ENCODE measurements around the gene GID4. TPM values are rescaled to one million over a fixed set of nuclear protein-coding genes. Genes with fewer than 3 reads are reported as not detected.
"Not testable (repeated sequence)": the region's sequence is repeated elsewhere in the genome, so short reads cannot be mapped to it uniquely, and the experiment has no call there.

GID4 gene
- total RNA-seq, result 10 to 100 TPM in 1 of 2 experiments, 1 to 10 TPM in 1; 9.8 to 11.1 TPM
- polyA plus RNA-seq, result 8.5 TPM

DNA sequence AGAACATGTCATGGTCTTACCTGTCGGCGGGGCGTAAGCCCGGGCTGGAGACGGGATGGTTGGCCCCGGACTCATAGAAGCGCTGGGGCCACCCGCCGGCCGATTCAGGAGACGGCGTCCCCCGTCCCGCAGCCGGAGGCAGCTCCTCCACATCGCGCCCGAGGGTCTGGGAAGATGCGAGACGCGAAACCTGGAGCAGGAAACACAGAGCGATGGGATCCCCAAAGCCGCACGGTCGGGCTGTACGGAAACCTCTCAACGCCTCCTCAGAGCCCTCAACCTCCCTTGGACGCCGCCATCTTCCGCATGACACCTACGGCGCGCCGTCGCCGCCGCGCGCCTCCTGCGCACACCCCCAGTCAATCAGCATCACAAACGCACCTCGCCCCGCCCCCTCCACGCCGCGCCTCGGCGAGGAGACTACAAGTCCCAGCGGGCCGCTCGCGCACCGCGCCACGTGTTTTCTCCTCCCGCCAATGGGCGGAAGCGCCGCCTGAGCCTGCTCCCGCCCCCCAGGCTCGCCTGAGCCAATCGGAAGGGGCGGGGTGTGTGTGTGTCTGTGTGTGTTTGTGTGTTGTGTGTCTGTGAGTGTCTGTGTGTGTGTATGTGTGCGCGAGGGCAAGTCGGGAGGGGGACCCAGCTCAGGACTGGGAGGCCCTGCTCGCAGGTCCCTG is at the start of gene GID4, which contains the start of gene ATPAF2:
Gene GID4 (plus strand): TSS at position 548 of the 674 bp plus-strand sequence. CDS start 57 bp downstream, at position 605.
Gene ATPAF2 (minus strand): TSS at position 308 of the 674 bp plus-strand sequence. CDS start 155 bp downstream, at position 153.
- no peaks in the 10 kb centered on the region for H3K27me3 ChIP-seq (ENCODE audit: insufficient read depth, low read length, poor library complexity, severe bottlenecking)
- ChIA-PET POLR2A (interaction anchor here (0.6 to 1.1 kb wide), 2 partner anchors 67 to 146 kb away, joined by 3 to 5 read pairs; partner anchors contain the start of genes DRC3 and TOM1L2), CTCF (interaction anchor here (1.2 kb wide), 1 partner anchor 230 kb away, joined by 3 read pairs; no protein-coding TSS in a partner anchor)
- peaks cover 0 to 3% of the 10 kb centered on the region in 2 donors for H3K27me3 Mint-ChIP-seq
- H3K36me3 ChIP-seq (ENCODE audit: insufficient read depth, low read length), result no peaks in the 10 kb centered on the region
- peaks cover 46 to 62% (median 59%) of the 10 kb centered on the region in 3 donors for H3K4me1 Mint-ChIP-seq
- peak within 1 kb of the TSS; percentile 72 for H3K27ac ChIP-seq (ENCODE audit: low read depth, low read length)
- H3K27ac Mint-ChIP-seq, result peak within 1 kb of the TSS; percentile 77 to 98 (median 94)
- H3K4me3 Mint-ChIP-seq, result peak within 1 kb of the TSS; percentile 93 to 97 (median 95)
- H3K4me1 ChIP-seq (ENCODE audit: insufficient read depth, low read length), result peaks cover 29% of the 10 kb centered on the region
- H3K9me3 Mint-ChIP-seq, result no peaks in the 10 kb centered on the region
- H3K9me3 ChIP-seq (ENCODE audit: low read length), result no peaks in the 10 kb centered on the region
- peaks cover 0 to 16% (median 2%) of the 10 kb centered on the region in 3 donors for H3K36me3 Mint-ChIP-seq
- DNase-seq, result peak; percentile 99 to 100 (median 100)
- H3K4me3 ChIP-seq (ENCODE audit: low read length), result peak within 1 kb of the TSS; percentile 77

DNA sequence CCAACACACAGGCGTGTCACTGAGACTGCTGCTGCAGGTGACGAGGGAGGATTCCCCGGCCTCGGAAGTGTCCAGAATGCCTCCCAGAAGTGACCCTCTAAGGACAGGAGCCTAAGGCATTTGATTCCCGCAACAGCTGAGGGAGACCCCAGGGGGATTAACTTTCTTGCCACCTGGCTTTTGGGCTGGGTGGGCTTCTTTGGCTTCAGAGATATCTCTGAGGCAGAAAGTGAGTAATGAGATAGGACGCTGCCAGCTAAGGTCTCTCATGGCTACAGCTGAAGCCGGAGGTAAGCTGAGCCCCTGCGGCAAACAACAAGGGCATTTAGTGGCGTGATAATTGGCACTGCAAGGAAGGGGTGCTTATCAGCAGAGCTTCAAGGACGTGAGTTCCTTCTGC is 49.6 kb upstream of the GID4 start:
- DNase-seq, result no peak
- Histone ChIP-seq H3K4me3 (ENCODE audit: low read length) (no peak overlapping the region), H3K27me3 (ENCODE audit: insufficient read depth, low read length, poor library complexity, severe bottlenecking) (no peaks in the 10 kb centered on the region), H3K4me1 (ENCODE audit: insufficient read depth, low read length) (no peaks in the 10 kb centered on the region), H3K36me3 (ENCODE audit: insufficient read depth, low read length) (no peaks in the 10 kb centered on the region), H3K27ac (ENCODE audit: low read depth, low read length) (no peak overlapping the region), H3K9me3 (ENCODE audit: low read length) (no peaks in the 10 kb centered on the region)
- H3K36me3 Mint-ChIP-seq, result no peaks in the 10 kb centered on the region
- no peaks in the 10 kb centered on the region for H3K4me1 Mint-ChIP-seq
- no peaks in the 10 kb centered on the region for H3K27me3 Mint-ChIP-seq
- POLR2A ChIA-PET, result no interaction called here
- CTCF ChIA-PET, result no interaction called here
- no peak overlapping the region for H3K27ac Mint-ChIP-seq
- no peaks in the 10 kb centered on the region for H3K9me3 Mint-ChIP-seq
- H3K4me3 Mint-ChIP-seq, result no peak overlapping the region

GRCh38 chr17:17990282-17990681 is 48.9 kb upstream of the GID4 start:
- Histone ChIP-seq H3K4me3 (ENCODE audit: low read length) (no peak overlapping the region), H3K9me3 (ENCODE audit: low read length) (no peaks in the 10 kb centered on the region), H3K4me1 (ENCODE audit: insufficient read depth, low read length) (no peaks in the 10 kb centered on the region), H3K27me3 (ENCODE audit: insufficient read depth, low read length, poor library complexity, severe bottlenecking) (no peaks in the 10 kb centered on the region), H3K27ac (ENCODE audit: low read depth, low read length) (no peak overlapping the region), H3K36me3 (ENCODE audit: insufficient read depth, low read length) (no peaks in the 10 kb centered on the region)
- no peaks in the 10 kb centered on the region for H3K4me1 Mint-ChIP-seq
- DNase-seq, result no peak
- ChIA-PET CTCF (no interaction called here), POLR2A (no interaction called here)
- H3K9me3 Mint-ChIP-seq, result no peaks in the 10 kb centered on the region
- H3K4me3 Mint-ChIP-seq, result no peak overlapping the region
- H3K27me3 Mint-ChIP-seq, result no peaks in the 10 kb centered on the region
- no peaks in the 10 kb centered on the region for H3K36me3 Mint-ChIP-seq
- peak overlapping the region in 1 of 8 donors; percentile 37 for H3K27ac Mint-ChIP-seq

- H3K4me1 Mint-ChIP-seq, result no peaks in the 10 kb centered on the region
- Histone ChIP-seq H3K27me3 (ENCODE audit: insufficient read depth, low read length, poor library complexity, severe bottlenecking) (no peaks in the 10 kb centered on the region), H3K36me3 (ENCODE audit: insufficient read depth, low read length) (no peaks in the 10 kb centered on the region), H3K27ac (ENCODE audit: low read depth, low read length) (no peak overlapping the region), H3K4me1 (ENCODE audit: insufficient read depth, low read length) (no peaks in the 10 kb centered on the region), H3K4me3 (ENCODE audit: low read length) (no peak overlapping the region), H3K9me3 (ENCODE audit: low read length) (no peaks in the 10 kb centered on the region)
- no peaks in the 10 kb centered on the region for H3K36me3 Mint-ChIP-seq
- POLR2A ChIA-PET, result interaction anchor here (0.5 kb wide), 1 partner anchor 36 kb away, joined by 13 read pairs; no protein-coding TSS in a partner anchor
- H3K27ac Mint-ChIP-seq, result peak overlapping the region in 1 of 8 donors; percentile 33
- no peaks in the 10 kb centered on the region for H3K27me3 Mint-ChIP-seq
- H3K9me3 Mint-ChIP-seq, result no peaks in the 10 kb centered on the region
- no peak overlapping the region for H3K4me3 Mint-ChIP-seq
- no peak for DNase-seq
- CTCF ChIA-PET, result interaction anchor here (1.6 kb wide), 1 partner anchor 35 kb away, joined by 4 read pairs; no protein-coding TSS in a partner anchor
Observed at GRCh38 chr17:17993366-17993765, 45.8 kb upstream of the GID4 start.

DNA sequence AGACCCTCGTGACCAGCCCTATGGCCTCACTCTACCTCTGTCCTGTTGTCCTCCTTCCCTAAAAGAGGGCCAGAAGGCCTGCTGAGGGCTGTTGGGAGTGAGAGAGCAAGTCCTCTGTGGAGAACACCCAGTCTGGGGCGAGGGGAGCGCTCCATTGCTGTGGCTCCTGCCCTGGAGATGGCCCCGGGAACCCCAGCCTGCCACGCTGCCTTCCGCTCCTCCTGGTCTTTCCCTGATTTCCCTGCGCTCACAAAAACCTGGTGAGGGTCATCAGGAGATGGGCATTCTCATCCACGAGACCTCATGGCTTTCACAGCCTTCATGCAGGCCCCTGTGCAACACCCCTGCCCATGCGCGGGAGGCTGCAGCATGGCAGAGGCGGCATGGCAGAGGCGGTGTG is 45.4 kb upstream of the GID4 start:
- H3K4me1 Mint-ChIP-seq, result no peaks in the 10 kb centered on the region
- Histone ChIP-seq H3K4me3 (ENCODE audit: low read length) (no peak overlapping the region), H3K4me1 (ENCODE audit: insufficient read depth, low read length) (no peaks in the 10 kb centered on the region), H3K27me3 (ENCODE audit: insufficient read depth, low read length, poor library complexity, severe bottlenecking) (no peaks in the 10 kb centered on the region), H3K27ac (ENCODE audit: low read depth, low read length) (no peak overlapping the region), H3K9me3 (ENCODE audit: low read length) (no peaks in the 10 kb centered on the region), H3K36me3 (ENCODE audit: insufficient read depth, low read length) (no peaks in the 10 kb centered on the region)
- H3K4me3 Mint-ChIP-seq, result no peak overlapping the region
- DNase-seq, result no peak
- CTCF ChIA-PET, result no interaction called here
- no peaks in the 10 kb centered on the region for H3K27me3 Mint-ChIP-seq
- H3K36me3 Mint-ChIP-seq, result no peaks in the 10 kb centered on the region
- H3K27ac Mint-ChIP-seq, result no peak overlapping the region
- H3K9me3 Mint-ChIP-seq, result no peaks in the 10 kb centered on the region
- POLR2A ChIA-PET, result interaction anchor here (0.5 kb wide), 1 partner anchor 36 kb away, joined by 13 read pairs; no protein-coding TSS in a partner anchor

- H3K36me3 Mint-ChIP-seq, result no peaks in the 10 kb centered on the region
- peak in 1 of 5 donors; percentile 16 for DNase-seq
- ChIA-PET CTCF (interaction anchor here (1.2 kb wide), 1 partner anchor 103 kb away, joined by 3 read pairs; no protein-coding TSS in a partner anchor), POLR2A (no interaction called here)
- Histone ChIP-seq H3K27me3 (ENCODE audit: insufficient read depth, low read length, poor library complexity, severe bottlenecking) (no peaks in the 10 kb centered on the region), H3K4me1 (ENCODE audit: insufficient read depth, low read length) (no peaks in the 10 kb centered on the region), H3K36me3 (ENCODE audit: insufficient read depth, low read length) (no peaks in the 10 kb centered on the region), H3K4me3 (ENCODE audit: low read length) (no peak overlapping the region), H3K9me3 (ENCODE audit: low read length) (no peaks in the 10 kb centered on the region), H3K27ac (ENCODE audit: low read depth, low read length) (no peak overlapping the region)
- no peaks in the 10 kb centered on the region for H3K27me3 Mint-ChIP-seq
- H3K27ac Mint-ChIP-seq, result peak overlapping the region in 1 of 8 donors; percentile 47
- no peak overlapping the region for H3K4me3 Mint-ChIP-seq
- H3K9me3 Mint-ChIP-seq, result no peaks in the 10 kb centered on the region
- H3K4me1 Mint-ChIP-seq, result no peaks in the 10 kb centered on the region
Observed at GRCh38 chr17:17994271-17995069, 44.7 kb upstream of the GID4 start.

DNA sequence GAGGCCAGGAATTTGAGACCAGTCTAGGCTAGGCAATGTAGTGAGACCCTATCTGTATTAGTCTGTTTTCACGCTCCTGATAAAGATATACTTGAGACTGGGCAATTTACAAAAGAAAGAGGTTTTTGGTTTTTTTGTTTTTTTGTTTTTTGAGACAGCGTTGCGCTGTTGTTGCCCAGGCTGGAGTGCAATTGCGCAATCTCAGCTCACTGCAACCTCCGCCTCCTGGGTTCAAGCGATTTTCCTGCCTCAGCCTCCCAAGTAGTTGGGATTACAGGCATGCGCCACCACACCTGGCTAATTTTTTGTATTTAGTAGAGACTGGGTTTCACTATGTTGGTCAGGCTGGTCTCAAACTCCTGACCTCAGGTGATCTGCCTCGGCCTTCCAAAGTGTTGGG is 43.3 kb upstream of the GID4 start:
- H3K36me3 ChIP-seq (ENCODE audit: insufficient read depth, low read length); H3K27ac Mint-ChIP-seq; H3K27me3 Mint-ChIP-seq; H3K9me3 Mint-ChIP-seq; POLR2A ChIA-PET; H3K27me3 ChIP-seq (ENCODE audit: insufficient read depth, low read length, poor library complexity, severe bottlenecking); H3K4me1 ChIP-seq (ENCODE audit: insufficient read depth, low read length); DNase-seq; H3K36me3 Mint-ChIP-seq; H3K9me3 ChIP-seq (ENCODE audit: low read length); H3K4me3 ChIP-seq (ENCODE audit: low read length); H3K4me1 Mint-ChIP-seq; H3K4me3 Mint-ChIP-seq; H3K27ac ChIP-seq (ENCODE audit: low read depth, low read length): not testable (repeated sequence)
- CTCF ChIA-PET, result interaction anchor here (1.2 kb wide), 1 partner anchor 105 kb away, joined by 3 read pairs; no protein-coding TSS in a partner anchor

DNA sequence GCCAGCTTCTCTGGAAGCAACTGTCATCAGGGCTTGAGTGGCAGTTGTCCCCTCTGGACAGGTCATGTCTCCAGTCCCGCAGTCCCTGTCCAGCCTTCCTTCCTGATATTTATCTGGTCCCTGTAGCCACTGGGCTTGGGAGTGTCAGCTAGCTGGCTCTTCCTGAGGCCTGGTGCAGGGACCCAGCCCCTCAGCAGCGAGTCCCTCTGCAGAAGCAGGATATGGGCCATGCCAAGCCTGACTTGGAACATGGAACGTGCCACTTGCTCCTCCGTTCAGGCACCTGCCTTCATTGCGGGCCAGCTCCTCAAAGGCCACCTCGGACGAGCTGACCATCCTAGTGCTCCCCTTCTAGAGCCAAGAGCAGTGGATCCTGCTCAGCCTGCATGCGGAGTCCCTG is 40.3 kb upstream of the GID4 start:
- peak overlapping the region in 1 of 8 donors; percentile 47 for H3K27ac Mint-ChIP-seq
- no peak for DNase-seq
- Histone ChIP-seq H3K4me1 (ENCODE audit: insufficient read depth, low read length) (no peaks in the 10 kb centered on the region), H3K9me3 (ENCODE audit: low read length) (no peaks in the 10 kb centered on the region), H3K27ac (ENCODE audit: low read depth, low read length) (no peak overlapping the region), H3K4me3 (ENCODE audit: low read length) (no peak overlapping the region), H3K27me3 (ENCODE audit: insufficient read depth, low read length, poor library complexity, severe bottlenecking) (no peaks in the 10 kb centered on the region), H3K36me3 (ENCODE audit: insufficient read depth, low read length) (no peaks in the 10 kb centered on the region)
- H3K4me1 Mint-ChIP-seq, result no peaks in the 10 kb centered on the region
- ChIA-PET CTCF (no interaction called here), POLR2A (no interaction called here)
- no peaks in the 10 kb centered on the region for H3K9me3 Mint-ChIP-seq
- H3K4me3 Mint-ChIP-seq, result no peak overlapping the region
- no peaks in the 10 kb centered on the region for H3K36me3 Mint-ChIP-seq
- no peaks in the 10 kb centered on the region for H3K27me3 Mint-ChIP-seq

Data from CD8-positive, alpha-beta memory T cell (primary cell).